Right renal pelvis (tissue), 4 donors: Measurements from ENCODE around the gene PHACTR3. TPM values are rescaled to one million over a fixed set of nuclear protein-coding genes. Genes with fewer than 3 reads are reported as not detected.
"Not testable (repeated sequence)": the region's sequence is repeated elsewhere in the genome, so short reads cannot be mapped to it uniquely, and the experiment has no call there.

Source experiments
- DNase-seq, 4 donors: peaks; one replicate each; pipeline ENCODE4 v3.0.0-alpha.2; 2013; ENCODE audit warnings: low read depth in 4 of 4, low spot score in 3 of 4, missing footprints in 1 of 4
- polyA plus RNA-seq, 4 donors: library from polyadenylated mRNA; unstranded; fragments of 120-200 nt; gene quantifications; one replicate each; pipeline ENCODE4 v1.2.1, GENCODE V29; 2013; ENCODE audit not compliant: insufficient read length in 4 of 4

Gene PHACTR3
- polyA plus RNA-seq, 4 donors, result 9.7 to 13.9 (median 13.0) TPM

DNA sequence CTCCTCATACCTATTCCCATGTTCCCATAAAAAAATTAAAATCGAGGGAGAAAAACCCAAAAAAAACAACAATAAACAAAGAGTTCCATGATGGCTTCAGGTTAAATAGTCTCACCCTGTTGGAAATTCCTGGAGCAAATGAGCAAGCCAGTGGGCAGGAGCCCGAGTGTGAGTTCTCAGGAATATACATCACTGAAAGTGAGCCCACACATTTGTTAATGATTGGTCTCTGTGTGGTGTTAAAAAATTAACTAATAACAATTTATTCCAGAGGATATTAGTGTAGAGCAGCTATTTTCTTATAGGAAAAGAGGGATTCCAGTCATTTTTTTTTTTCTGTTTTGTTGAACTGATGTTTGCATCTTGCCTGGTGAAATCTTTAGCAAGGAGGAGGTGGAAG is 12.9 kb downstream of the PHACTR3 start:
- no peak for DNase-seq

DNA sequence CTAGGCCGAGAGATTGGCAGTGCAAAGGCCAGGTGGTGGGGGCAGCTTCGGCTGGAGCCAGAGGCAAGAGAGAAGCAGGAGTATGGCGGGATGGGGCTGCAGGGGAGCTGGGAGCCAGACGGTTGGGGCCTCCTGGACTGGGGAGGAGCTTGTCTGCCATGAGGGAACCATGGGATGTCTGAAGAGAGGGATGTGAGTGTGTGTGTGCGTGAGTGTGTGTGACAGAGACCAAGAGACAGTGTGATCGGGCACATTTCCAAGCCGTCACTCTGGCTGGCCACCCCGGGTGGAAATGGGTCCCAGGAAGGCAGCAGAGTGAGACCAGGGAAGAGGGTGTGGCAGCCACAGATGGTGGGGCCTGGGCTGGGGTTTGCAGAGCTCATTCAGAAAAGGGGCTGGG is 13.8 kb downstream of the PHACTR3 start:
- DNase-seq, result no peak

DNA sequence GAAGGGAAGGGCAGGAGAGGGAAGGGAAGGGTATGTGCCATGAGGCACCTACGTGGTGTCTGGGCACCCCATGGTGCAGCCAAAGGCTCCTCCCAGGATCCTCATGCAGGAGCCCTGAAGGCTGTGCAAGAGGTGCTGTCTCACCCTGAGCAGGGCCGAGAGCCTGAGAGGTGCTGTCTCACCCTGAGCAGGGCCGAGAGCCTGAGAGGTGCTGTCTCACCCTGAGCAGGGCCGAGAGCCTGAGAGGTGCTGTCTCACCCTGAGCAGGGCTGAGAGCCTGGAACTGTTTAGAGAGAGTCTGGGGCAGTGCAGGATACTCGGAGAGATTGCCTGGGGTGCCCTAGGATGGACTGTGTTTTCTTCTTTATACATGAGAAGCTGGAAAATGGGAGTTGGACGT is 14.2 kb downstream of the PHACTR3 start:
- DNase-seq, result not testable (repeated sequence)

DNA sequence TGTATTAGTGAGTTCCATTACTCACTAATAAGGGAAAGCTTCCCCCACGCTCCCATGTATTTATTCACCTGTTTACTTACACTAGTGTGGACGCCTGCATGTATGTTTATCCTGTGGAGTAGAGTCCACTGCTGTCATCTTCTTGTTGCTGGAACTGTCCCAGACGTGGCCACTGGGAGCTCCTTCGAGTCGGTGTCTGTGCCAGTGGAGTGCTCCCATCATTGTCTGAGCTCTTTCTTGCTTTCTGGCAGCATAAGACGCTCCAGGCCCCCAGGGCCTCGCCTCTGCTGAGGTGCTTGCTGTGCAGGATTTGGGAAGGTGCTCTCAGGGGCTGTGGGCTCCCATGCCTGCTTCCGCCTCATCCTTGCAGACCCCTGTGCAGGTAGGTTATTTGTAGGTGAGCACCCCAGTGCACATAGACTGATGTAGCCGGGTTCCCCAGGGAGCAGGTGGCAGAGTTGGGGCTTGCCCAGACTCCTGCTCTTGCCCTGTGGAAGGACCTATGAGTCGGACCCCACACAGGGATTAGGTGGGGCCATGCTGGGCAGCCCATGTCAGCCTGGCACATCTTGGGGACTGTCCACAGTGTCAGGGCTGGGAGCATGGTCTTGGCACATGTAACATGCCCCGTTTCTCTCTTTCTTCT is 16.6 kb downstream of the PHACTR3 start:
- DNase-seq, result no peak

DNA sequence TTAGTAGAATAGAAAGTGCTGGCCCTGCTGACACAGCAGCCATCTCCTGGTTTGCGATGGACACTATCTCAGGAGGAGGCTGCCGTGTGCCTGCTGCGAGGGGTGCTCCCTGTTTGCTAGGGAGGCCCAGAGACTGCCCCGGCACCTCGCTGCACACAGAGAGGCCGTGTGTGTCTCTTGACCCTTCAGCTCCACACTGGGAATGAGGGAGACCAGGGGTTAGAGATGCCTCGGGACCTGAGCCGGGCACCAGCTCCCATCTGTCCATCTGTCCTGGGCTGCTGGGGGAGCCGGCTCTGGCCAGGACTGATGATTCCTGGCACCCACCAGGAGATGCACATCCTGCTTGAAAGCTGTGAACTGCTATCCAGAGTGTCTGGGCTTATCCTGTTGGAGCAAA is 18.2 kb downstream of the PHACTR3 start:
- DNase-seq, result no peak

DNA sequence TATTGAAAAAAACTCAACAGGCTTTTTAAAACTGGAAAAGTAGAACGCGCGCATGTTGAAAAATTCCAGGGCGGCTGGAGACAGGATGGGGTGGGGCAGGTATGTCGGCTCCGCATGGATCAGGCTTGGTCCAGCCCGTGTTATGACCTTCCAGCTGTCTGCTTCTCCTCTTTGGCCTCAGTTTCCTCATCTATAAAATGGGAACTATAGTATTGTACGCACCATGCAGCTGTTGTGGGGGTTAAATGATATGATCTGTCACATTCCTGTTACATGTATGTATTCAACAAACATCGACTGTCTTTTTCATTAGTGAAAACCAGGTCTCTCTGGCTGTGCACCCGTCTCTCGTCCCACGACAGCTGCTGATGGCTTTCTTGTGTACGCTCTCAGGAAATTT is 18.8 kb downstream of the PHACTR3 start:
- DNase-seq, result no peak

DNA sequence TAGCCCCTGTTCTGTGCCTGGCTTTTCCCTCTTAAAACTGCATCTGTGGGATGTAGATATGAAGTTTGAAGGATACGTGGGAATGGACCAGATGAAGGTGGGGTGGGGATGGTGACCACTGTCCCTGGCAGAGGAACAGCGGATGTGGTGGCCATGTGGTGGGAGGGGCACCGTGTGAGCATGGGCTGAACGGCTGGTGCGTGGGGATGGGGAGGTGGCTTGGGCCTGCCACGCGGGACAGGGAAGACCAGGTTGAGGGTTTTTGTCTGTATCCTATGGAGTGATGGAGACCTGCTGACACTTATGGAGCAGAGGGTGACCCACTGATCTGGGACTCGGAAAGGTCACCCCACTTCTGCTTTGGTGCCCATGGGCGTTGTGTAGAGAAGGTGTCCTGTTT is 19.2 kb downstream of the PHACTR3 start:
- no peak for DNase-seq

DNA sequence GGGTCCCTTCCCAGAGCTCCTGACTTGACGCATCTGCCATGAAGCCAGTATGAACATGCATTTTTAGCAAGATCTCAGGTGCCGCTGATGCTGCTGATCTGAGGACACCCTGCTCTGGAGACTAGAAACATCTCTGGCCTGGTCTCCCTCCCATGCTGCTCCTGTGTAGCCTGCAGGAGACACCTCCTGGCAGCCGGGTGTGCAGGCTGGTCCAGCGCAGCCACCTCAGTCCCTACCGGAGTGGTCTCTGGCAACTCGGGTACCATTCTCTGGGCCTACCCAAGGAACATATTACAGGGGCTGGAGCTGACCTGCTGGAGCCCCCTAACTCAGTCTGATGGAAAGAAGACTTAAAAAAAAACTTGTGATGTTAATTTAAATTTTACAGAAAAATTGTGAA is 20.1 kb downstream of the PHACTR3 start:
- no peak for DNase-seq

DNA sequence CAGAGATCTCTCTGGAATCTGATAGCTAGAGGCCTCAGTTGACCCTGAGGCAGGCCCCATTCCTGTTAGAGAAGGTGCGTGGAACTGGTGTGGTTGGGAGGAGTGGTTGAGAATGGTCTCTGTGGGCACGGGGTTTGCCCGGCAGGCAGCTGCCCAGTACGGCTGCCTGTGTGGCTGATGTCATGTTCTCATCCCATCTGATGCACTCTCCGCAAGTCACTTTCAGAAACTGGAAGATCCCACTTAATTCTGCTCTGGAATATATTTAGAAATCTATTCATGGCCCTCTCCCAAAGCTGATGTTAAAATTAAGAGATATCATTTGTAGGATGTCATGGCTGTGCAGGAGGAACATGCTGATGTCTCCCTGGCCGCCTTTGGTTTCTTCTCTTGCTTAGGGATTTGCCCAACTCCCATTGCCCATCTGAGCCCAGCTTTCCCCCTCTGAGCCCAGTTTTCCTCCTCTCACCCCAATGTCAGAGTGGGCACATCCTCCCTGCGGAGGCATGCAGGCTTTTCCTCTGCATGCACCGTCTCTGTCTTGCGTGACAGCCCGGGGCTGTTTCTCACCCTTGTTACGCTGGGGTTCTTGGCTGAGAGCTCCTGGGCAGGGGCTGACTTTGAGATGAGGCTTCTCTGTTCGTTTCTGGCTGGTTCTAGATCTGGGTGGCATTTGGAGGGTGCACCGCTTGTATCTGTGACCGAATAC is 21.0 kb downstream of the PHACTR3 start:
- DNase-seq, result no peak

DNA sequence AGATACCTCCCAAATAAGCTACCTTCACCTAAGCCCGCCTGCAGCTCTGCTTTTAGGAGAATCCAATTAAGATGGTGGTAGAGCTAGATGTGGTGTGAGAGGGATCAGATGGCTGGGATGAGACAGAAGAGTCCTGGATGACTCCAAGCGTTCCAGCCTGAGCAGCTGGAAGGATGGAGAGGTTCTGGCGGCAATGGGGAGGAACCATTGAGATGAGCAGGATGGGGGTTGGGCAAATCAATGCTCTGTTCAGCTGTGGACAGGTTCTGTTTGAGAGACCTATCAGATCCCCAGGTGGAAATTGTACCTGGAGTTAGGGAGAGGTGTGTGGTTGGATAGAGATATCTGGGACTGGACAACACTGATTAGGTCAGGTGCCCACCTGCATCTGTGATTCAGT is 23.0 kb downstream of the PHACTR3 start:
- no peak for DNase-seq

DNA sequence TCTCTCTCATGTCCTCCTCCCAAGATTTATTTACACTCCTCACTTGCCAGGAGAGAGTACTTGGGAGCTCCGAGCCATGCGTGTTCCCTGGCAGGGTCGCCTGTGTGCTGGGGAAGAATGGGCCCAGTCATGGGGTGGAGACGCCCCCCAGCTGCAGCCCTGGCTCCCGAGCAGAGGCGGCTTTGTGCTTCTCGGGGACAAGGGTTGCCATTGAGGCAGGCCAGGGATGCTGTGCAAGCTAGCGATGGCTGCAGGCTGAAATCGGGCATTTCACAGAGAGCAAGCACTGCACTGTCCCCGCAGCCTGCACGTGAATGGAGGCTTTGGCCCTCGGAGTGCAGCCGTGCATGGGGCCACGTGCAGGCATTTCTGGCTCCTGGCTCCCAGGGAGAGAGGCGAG is 23.8 kb downstream of the PHACTR3 start:
- no peak for DNase-seq

DNA sequence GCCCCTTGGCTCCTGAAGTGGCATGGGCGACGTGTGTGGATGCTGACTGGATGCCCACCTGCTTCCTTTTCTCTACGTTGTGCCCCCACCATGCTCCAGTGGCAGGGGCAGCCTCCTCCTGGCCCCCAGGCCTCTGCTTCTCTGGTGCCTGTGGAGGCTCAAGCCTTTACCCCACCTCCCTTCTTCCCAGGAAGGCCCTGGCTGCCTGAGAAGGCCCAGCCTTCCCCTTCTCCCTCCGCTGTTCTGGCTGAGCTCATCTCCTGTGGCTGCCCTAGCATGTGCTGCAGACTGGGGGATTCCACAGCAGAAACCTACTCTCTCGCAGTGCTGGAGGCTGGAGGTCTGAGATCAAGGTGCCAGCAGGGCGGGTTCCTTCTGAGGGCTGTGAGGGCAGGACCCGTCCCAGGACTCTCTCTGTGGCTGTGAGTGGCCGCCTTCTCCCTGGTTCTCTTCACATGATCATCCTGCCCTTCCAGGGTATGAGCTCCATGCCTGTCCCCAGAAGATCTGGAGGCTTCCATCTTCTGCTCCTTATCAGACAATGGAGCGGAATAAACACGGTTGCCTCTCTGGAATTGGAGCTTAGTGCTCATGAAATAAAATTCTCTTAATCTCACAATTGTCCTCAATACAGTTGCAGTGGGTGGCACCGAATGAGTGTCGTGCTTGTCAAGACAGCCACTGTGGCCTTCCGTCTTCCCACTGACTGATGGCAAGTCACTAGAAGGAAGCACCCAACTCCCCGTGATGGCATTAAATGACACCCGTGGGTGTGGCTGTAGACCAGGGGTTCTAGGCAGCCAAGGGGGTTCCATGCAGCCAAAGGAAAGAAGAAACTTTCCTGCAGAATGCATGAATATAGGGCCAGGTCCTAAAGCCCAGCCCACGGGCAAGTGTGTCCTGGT is 25.1 kb downstream of the PHACTR3 start:
- no peak for DNase-seq

DNA sequence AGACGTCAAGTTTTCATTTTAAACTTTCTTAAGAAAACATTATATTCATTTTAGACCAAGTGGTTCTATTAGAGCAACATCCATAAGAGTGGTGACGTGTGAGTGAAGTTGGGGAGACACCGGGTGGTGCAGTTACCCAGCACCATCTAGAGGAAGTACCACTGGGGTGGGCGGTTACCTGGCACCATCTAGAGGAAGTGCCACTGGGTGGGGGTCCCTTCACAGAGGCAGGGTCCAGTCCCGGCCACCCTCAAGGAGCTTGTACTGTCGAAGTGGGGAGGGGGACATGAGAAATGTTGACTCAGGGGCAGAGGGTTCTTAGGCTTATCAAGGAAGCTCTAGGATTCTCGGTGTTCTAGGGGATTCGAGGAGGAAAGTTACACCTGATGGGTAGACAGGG is 26.2 kb downstream of the PHACTR3 start:
- DNase-seq, result no peak

DNA sequence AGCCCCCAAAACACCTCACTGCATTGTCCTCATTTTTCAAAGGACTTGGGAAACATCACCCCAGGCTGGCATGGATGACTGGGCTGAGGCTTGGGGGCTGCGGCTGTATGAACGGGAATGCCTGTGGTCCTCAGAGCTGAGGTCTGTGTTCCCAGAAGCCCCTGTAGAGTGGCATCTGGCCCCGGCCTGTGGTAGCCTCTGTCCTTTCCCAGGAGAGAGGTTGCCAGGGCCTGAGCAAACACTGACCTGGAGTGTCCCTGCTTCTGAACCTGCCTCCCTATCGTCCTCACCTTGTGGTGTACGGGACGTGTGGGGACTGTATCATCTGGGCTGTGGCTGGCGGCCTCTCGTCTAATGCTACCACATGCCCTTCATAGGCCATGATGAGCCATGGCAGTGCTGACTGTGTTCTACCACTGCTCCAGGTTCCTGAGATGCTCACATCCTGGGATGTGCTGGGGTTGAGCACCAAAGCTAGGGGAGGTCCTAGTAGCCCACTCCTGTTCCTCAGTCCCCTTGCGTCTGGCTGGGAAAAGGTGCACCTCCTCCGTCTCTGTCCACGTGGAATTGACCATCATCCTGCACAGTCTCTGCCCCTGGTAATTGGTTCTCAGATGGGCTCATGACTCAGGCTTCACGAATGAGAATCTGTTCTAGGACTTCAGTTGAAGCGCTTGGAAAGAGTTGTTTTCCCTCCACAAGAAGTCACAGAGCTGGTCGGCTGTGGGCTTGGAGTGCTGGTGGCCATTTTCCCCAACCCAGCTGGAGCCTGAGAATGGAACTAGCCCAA is 27.6 kb downstream of the PHACTR3 start:
- no peak for DNase-seq

DNA sequence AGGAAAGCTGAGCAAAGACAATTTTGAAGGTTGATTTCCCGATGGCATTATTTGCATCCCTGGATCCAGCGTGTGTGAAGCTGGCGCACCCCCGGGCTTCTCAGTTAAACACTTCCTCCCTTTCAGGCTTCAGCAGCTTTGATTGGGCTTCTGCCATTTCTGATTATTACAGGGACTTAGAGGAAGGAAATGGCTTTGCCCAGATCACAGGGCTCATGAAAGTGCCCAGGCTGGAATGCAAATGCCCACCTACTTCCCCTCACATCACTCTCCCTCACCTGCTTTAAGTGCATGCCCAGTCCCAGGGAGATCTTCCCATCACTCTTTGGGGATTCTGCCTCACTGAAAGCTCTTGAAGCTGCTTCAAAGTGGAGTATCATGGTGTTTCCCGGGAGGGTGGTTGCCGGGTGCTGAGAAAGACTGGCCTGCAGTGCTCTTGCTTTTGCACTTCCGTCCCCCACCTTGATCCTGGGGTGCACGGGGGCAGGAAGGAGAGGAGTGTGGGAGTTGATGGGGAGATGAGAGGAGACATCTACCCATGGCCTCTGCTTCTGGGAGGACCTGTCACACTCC is 28.3 kb downstream of the PHACTR3 start:
- no peak for DNase-seq

DNA sequence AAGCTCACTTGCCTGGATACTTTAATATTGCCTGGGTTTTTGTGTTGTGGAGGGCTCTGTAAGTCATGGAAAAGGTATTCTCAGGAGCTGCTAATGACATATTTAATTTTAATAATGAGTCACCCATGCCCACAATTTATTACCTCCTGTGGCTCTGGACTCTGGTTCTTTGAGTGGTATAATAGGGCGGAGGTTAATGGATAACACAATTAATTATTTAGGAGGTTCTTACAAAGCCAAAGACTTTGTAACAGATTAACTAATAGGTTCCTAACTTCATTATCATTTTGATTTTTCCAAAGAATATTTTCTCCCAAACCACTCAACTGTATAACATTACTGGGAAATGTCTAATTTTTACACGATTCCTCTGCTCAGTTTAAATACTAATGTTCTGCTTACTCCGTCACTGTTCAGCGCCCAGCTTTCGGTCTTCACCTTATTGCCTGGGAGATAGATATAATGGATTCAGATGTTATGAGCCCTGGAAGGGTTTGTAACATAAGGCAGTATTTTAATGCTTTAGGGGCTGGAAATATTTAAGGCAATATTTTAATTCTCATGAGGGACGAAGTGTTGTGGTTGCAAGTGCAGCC is 29.4 kb downstream of the PHACTR3 start:
- DNase-seq, result peak in 1 of 4 donors; percentile 44

DNA sequence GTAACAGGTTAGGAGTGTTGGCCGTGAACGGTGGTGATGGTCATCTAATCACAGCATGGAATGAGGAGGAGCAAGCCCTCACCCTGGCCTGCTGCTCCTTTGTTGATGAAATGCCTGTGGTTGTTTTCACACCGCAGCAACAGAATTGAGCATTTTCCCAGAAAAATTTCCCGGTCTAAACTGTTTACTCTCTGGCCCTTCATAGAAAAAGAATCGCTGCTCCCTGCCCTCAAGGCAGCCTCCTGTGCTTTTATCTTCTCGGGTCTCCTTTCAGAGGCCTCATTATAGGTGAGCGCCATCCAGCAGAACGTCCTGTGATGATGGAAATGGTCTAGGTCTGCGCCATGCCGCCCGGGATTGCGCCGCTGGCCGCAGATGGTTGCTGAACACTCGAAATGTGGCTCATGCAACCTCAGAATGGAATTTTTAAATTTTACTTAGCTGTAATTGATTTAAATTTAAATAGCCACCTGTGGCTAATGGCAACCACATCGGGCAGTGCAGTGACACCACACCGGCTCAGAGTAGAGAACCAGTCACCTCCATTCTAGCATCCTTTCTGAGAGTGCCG is 30.2 kb downstream of the PHACTR3 start:
- DNase-seq, result no peak

DNA sequence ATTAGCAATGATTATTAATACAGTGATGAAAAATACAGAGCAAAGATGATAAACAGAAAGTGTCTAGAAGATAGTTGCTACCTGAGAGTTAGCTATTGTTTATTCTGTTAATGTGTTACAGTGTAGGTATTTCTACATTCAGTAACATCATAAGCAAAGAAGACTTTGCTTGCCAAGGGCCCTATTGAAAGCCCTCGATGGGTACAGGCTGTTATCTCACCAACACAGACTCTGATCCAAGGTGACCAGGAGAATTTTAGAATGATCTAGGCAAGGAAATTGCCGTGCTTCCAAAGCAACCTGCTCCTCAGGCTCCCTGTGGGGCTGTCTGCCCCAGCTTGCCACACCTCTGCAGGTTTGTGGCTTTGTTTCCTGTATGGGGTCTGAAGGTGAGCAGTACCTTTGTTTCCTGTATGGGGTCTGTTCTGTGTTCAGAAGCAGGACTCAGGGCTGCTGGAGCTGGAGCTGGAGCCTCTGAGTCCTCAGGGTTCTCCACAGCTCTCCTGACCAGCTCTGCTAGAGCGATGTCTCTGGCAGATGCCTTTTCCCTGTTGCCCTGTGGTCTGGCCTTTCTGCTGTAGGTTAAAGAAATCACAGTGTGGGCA is 32.5 kb downstream of the PHACTR3 start:
- DNase-seq, result no peak

DNA sequence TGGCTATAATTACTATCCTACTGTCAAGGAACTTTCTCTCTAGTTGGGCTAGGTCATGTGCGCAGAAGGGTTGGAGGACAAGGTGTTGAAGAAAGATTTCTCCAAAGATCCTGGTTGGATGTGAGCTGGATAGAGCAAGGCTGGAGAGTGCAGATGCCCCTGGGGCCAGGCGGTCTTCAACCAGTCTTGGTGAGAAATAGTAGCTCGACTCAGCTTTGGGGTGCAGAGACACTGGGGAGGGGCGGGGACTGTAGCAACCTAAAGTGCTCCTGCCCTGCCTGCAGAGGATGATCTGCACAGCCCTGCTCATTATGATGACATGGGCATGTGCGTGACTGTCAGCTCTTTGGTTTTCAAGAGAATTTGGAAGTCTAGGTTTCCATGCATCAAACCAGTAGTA is 35.9 kb downstream of the PHACTR3 start:
- no peak for DNase-seq
